ENCODE measurements around the gene COL21A1. TPM values are rescaled to one million over a fixed set of nuclear protein-coding genes. Genes with fewer than 3 reads are reported as not detected.

The COL21A1 gene
- total RNA-seq, 1 donor from 2014 or later = 16.7 TPM

GRCh38 chr6:56026455-56027180 lies 220.8 kb downstream of the COL21A1 start:
- Histone ChIP-seq H3K27ac (no peak overlapping the region), H3K9me3 (no peaks in the 10 kb centered on the region), H3K4me3 (no peak overlapping the region), H3K36me3 (no peaks in the 10 kb centered on the region), H3K27me3 (no peaks in the 10 kb centered on the region), H3K4me1 (no peaks in the 10 kb centered on the region)
- DNase-seq (ENCODE audit: extremely low spot score in 2 of 2) = no peak
- TF ChIP-seq CTCF (IDR thresholded peaks at IDR 0.05) = no peak
- intact Hi-C loops (cut with DNase I) = no loop called here

GRCh38 chr6:56025795-56026194 lies 221.6 kb downstream of the COL21A1 start:
- Histone ChIP-seq H3K27me3 (no peaks in the 10 kb centered on the region), H3K4me1 (no peaks in the 10 kb centered on the region), H3K27ac (no peak overlapping the region), H3K9me3 (no peaks in the 10 kb centered on the region), H3K36me3 (no peaks in the 10 kb centered on the region), H3K4me3 (no peak overlapping the region)
- intact Hi-C loops (cut with DNase I) = no loop called here
- no peak for DNase-seq (ENCODE audit: extremely low spot score in 2 of 2)
- TF ChIP-seq CTCF (IDR thresholded peaks at IDR 0.05) (no peak), POLR2AphosphoS5 (IDR thresholded peaks at IDR 0.05; ENCODE audit: insufficient read depth in 1 of 2, low read depth in 1 of 2) (no peak), POLR2A (IDR thresholded peaks at IDR 0.05) (no peak)

- DNase-seq (ENCODE audit: extremely low spot score in 2 of 2) = no peak
- no peak overlapping the region for H3K27ac ChIP-seq
- intact Hi-C loops (cut with DNase I) = no loop called here
- no peak overlapping the region for H3K4me3 ChIP-seq
- no peaks in the 10 kb centered on the region for H3K9me3 ChIP-seq
- TF ChIP-seq POLR2A (IDR thresholded peaks at IDR 0.05) = no peak
- no peak for TF ChIP-seq POLR2AphosphoS5 (IDR thresholded peaks at IDR 0.05; ENCODE audit: insufficient read depth in 1 of 2, low read depth in 1 of 2)
- TF ChIP-seq CTCF (IDR thresholded peaks at IDR 0.05) = no peak
- no peaks in the 10 kb centered on the region for H3K4me1 ChIP-seq
- H3K27me3 ChIP-seq = no peaks in the 10 kb centered on the region
- no peaks in the 10 kb centered on the region for H3K36me3 ChIP-seq
Observed at GRCh38 chr6:56024931-56025330, 222.4 kb downstream of the COL21A1 start.

- no peak for DNase-seq (ENCODE audit: extremely low spot score in 2 of 2)
- intact Hi-C loops (cut with DNase I) = no loop called here
- H3K27me3 ChIP-seq = no peaks in the 10 kb centered on the region
- no peaks in the 10 kb centered on the region for H3K36me3 ChIP-seq
- no peaks in the 10 kb centered on the region for H3K4me1 ChIP-seq
- H3K9me3 ChIP-seq = no peaks in the 10 kb centered on the region
- no peak overlapping the region for H3K4me3 ChIP-seq
- TF ChIP-seq POLR2A (IDR thresholded peaks at IDR 0.05) (no peak), CTCF (IDR thresholded peaks at IDR 0.05) (no peak), POLR2AphosphoS5 (IDR thresholded peaks at IDR 0.05; ENCODE audit: insufficient read depth in 1 of 2, low read depth in 1 of 2) (no peak)
- no peak overlapping the region for H3K27ac ChIP-seq
Observed at GRCh38 chr6:56023829-56024228, 223.6 kb downstream of the COL21A1 start.

GRCh38 chr6:56022678-56023077 lies 224.7 kb downstream of the COL21A1 start:
- TF ChIP-seq POLR2A (IDR thresholded peaks at IDR 0.05) (no peak), CTCF (IDR thresholded peaks at IDR 0.05) (no peak), POLR2AphosphoS5 (IDR thresholded peaks at IDR 0.05; ENCODE audit: insufficient read depth in 1 of 2, low read depth in 1 of 2) (no peak)
- intact Hi-C loops (cut with DNase I) = no loop called here
- no peak for DNase-seq (ENCODE audit: extremely low spot score in 2 of 2)

More at GRCh38 chr6:56022678-56023077, 224.7 kb downstream of the COL21A1 start:
- Histone ChIP-seq H3K4me1 (no peaks in the 10 kb centered on the region), H3K27me3 (no peaks in the 10 kb centered on the region), H3K27ac (no peak overlapping the region), H3K9me3 (no peaks in the 10 kb centered on the region), H3K4me3 (no peak overlapping the region), H3K36me3 (no peaks in the 10 kb centered on the region)

Data from vagina (tissue), 2 donors.